Measurements from ENCODE around the gene ANGPTL8.

The ANGPTL8 gene

DNA sequence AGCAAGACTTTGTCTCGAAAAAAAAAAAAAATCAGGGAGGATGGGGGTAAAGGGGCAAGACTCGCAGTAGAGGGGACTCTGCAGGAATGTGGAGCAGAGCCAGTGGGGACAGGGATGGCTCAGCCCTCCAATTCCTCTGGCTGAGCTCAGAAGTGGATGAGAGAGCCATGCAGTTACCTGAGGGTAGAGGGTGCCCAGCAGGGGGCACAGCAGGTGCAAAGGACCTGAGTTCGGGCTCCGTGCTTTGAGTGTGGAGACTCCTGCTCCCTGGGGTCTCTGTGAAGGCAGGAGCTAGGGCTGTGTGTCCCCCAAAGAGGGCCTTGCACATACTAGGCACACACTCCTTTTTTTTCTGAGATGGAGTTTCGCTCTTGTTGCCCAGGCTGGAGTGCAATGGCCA lies 15.2 kb downstream of the ANGPTL8 start:
- TF ChIP-seq CTCF (IDR thresholded peaks at IDR 0.05; ENCODE audit: low read depth, low read length), result no peak
- in situ Hi-C loops (cut with HindIII; ENCODE audit: low sequenced_read_pairs), result no loop called here
- DNase-seq (ENCODE audit: low read depth, low spot score), result no peak
- H3K4me3 ChIP-seq (ENCODE audit: low read depth, low read length), result no peak overlapping the region

DNA sequence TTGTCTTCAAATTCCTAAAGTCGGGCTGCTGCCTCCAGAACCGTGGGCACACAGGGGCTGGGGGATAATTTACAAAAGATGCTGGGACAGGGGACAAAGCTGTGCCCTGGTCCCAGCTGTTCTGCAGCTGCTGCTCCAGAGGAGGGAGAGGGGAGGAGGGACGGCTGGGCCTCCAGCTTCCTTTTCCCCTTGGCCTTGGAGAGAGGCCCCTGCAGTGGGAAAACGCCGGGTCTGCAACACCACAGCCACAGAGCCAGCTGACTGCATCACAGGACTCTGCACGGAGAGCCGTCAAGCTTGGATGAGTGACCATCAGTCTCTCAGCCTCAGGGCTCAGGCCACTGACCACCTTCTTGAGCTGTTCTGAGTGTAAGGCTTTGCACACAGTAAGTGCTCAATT lies 16.8 kb downstream of the ANGPTL8 start:
- in situ Hi-C loops (cut with HindIII; ENCODE audit: low sequenced_read_pairs), result no loop called here
- H3K4me3 ChIP-seq (ENCODE audit: low read depth, low read length), result no peak overlapping the region
- DNase-seq (ENCODE audit: low read depth, low spot score), result no peak

DNA sequence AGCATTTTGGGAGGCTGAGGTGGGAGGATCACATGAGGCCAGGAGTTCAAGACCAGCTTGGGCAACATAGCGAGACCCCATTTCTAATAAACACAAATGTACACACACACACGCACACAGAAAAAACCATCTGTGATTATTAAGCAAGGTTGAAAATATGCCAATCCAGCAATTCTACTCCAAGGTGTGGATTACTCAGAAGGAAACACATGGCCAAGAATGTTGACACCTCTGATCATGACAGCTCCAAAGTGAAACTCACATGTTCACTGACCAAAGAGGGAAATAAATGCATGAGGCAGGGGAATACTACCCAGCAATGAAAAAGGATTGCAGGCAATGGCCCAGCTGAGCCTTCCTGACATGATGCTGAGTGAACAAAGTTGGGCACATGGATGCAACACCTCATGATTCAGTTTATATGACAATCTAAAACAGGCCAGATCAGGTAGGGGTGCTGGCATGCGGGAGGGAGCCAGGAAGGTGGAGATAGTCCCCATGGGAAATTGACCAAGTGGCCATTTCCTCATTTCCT lies 18.5 kb downstream of the ANGPTL8 start:
- no peak for DNase-seq (ENCODE audit: low read depth, low spot score)
- no peak for TF ChIP-seq CTCF (IDR thresholded peaks at IDR 0.05; ENCODE audit: low read depth, low read length)
- H3K4me3 ChIP-seq (ENCODE audit: low read depth, low read length), result no peak overlapping the region
- in situ Hi-C loops (cut with HindIII; ENCODE audit: low sequenced_read_pairs), result no loop called here

More for the DNA sequence above, 16.8 kb downstream of the ANGPTL8 start:
- no peak for TF ChIP-seq CTCF (IDR thresholded peaks at IDR 0.05; ENCODE audit: low read depth, low read length)

DNA sequence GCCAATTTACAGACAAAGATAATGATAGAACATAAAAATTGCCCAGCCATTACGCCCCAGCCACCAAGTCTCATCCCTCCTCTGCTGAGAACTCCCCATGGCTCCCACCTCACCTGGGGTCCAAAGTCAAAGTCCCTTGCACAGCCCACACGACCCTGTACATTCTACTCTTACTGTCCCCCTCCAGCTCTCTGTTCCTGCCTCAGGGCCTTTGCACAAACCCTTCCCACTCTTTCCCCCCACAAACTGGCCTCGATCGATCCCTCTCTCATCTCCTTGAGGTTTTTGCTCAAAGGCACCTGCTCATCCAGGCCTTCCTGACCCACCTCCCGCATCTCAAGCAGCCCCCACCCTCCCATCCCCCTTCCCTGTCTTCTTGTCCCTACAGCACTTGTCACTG lies 21.6 kb downstream of the ANGPTL8 start:
- no peak for DNase-seq (ENCODE audit: low read depth, low spot score)
- in situ Hi-C loops (cut with HindIII; ENCODE audit: low sequenced_read_pairs), result no loop called here
- no peak overlapping the region for H3K4me3 ChIP-seq (ENCODE audit: low read depth, low read length)
- TF ChIP-seq CTCF (IDR thresholded peaks at IDR 0.05; ENCODE audit: low read depth, low read length), result no peak

DNA sequence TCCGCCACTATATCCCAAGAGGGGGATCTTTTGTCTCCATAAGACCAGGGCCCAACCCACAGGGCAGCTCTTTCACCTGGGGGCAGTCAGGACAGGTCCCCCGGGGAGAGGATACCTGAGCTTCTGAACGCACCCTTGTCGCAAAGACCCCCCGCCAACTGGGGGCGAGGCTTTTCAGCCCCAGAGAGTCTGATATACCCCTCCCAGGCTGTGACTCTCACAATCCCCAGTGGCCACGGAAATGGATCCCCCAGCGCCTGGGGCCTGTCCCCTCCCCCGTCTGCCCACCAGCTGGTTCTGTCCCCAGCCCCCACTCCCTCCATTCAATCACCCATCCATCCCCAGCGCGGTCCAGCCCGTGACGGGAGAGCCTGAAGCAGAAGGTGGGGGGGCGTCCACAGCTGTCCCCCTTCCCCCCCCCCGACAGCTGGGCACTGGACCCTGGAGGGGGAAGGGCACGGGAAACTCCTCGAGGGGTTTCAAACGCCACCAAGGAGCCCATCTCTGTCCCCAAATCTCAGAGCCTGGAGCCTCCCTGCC lies 22.1 kb downstream of the ANGPTL8 start:
- no peak for TF ChIP-seq CTCF (IDR thresholded peaks at IDR 0.05; ENCODE audit: low read depth, low read length)
- peak overlapping the region; percentile 53 for H3K4me3 ChIP-seq (ENCODE audit: low read depth, low read length)
- in situ Hi-C loops (cut with HindIII; ENCODE audit: low sequenced_read_pairs), result no loop called here
- DNase-seq (ENCODE audit: low read depth, low spot score), result no peak

DNA sequence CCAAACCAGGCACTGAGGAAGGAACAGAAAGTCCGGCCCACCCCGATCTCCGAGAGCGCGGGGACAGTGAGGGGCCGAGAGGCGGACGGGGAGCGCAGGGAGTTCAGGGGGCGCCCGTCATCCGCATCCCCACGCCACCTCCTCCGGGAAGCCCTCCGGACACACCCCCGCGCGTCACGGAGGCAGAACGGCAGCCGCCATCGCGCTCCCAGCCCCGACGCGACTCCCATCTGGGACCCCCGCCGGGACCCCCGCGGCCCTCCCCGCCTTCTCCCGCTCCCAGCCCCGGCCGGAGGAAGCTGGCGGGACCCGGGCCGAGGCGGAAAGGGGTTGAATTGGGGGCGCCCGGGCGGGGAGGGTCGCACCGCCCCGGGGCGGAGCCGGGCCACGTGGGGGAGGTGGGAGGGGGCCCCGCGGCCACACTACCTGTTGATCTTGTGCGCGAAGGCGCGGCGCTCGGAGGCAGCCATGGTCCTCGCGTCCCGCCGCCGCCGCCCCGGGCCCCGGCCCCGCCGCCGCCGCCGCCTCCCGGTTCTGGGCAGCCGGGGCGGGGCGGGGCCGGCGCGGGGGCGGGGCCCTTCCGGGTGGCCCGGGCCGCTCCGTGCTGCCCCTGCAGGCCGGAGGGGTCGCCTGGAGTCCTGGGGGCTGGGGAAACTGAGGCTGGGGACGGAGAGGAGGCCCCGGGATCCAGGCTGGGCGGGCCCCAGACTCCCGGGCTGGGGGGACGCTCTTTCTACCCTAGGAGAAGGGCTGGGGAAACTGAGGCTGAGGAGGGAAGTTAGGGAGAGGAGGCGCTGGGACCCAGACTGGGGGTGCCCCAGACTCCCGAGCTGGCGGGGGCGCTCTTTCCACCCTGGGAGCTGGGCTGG lies 22.8 kb downstream of the ANGPTL8 start, which contains the start of gene DOCK6:
DOCK6 (minus strand) TSS at position 554 of the 869 bp plus-strand sequence; CDS start at position 470, 84 bp downstream.
- peak; percentile 40 for TF ChIP-seq CTCF (IDR thresholded peaks at IDR 0.05; ENCODE audit: low read depth, low read length)
- in situ Hi-C loops (cut with HindIII; ENCODE audit: low sequenced_read_pairs), result no loop called here
- DNase-seq (ENCODE audit: low read depth, low spot score), result no peak
- peak within 1 kb of the TSS; percentile 53 for H3K4me3 ChIP-seq (ENCODE audit: low read depth, low read length)

All from astrocyte of the spinal cord (primary cell).